Body of pancreas (tissue), 4 donors: ENCODE data around the gene UBR4.

Experiments used
- POLR2A ChIP-seq, 3 donors: fragments of 450-650 bp; IDR thresholded peaks; one replicate each; pipeline ENCODE4 v1.6.1; 2016; ENCODE audit warnings: antibody characterized with exemption in 3 of 3, mild to moderate bottlenecking in 2 of 3
- TF ChIP-seq, protein P1 (sequence below), 7 experiments: fragments of 450-650 bp in 4 of 7; fragments of 200-600 bp in 3 of 7; sonication (generic) in 3 of 7; IDR thresholded peaks; one replicate each; pipeline ENCODE4 v1.5.1; 2016 to 2019; ENCODE audit warnings: antibody characterized with exemption in 7 of 7

DNA sequence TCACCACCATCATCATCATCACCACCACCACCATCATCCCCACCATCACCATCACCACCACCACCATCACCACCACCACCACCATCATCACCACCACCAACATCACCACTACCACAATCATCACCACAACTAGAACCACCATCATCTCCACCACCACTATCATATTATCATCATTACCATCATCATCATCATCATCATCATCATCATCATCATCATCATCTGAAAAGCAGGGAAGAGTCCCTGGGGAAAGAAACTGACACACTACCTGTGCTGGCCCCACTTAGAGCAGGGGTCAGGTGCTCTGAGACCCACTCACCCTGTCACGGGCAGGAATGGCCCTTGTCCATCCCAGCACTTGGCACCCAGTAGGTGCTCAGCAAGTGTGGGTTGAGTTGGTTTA is 148.7 kb downstream of the UBR4 start:
- TF ChIP-seq, protein P1, sequence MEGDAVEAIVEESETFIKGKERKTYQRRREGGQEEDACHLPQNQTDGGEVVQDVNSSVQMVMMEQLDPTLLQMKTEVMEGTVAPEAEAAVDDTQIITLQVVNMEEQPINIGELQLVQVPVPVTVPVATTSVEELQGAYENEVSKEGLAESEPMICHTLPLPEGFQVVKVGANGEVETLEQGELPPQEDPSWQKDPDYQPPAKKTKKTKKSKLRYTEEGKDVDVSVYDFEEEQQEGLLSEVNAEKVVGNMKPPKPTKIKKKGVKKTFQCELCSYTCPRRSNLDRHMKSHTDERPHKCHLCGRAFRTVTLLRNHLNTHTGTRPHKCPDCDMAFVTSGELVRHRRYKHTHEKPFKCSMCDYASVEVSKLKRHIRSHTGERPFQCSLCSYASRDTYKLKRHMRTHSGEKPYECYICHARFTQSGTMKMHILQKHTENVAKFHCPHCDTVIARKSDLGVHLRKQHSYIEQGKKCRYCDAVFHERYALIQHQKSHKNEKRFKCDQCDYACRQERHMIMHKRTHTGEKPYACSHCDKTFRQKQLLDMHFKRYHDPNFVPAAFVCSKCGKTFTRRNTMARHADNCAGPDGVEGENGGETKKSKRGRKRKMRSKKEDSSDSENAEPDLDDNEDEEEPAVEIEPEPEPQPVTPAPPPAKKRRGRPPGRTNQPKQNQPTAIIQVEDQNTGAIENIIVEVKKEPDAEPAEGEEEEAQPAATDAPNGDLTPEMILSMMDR (IDR thresholded peaks at IDR 0.05): no peak
- no peak for TF ChIP-seq POLR2A (IDR thresholded peaks at IDR 0.05)
